Measurements from ENCODE around the gene FYN.

The FYN gene

DNA sequence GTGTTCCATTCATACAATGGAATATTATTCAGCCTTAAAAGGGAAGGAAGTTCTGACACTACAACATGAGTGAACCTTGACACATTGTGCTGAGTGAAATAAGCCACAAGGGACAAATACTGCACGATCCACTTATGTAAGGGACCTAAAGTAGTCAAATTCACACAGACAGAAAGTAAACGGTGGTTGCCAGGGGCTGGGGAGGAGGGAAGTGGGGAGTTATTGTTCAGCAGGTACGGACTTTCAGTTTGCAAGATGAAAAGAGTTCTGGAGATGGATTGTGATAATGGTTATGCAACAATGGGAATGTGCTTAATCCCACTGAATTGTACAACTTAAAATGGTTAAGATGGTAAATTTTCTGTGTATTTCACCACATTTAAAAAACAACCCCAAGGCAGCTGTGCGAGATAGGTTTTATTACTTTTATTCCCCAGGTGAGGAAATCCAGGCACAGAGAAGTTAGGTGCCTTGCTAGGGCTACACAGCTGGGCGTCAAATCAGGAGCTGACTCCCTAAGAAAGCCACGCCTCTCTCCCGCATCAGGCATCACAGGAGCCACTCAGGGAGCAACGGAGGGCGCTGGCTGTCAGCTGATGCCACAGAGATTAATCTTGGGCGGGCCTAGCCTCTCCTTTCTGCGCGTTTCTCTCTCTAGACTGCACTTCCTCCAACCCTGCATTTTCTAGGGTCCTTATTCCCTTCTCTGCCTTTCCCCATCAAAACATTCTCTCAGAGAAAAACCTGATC is 258.2 kb downstream of the FYN start:
- Mint-ChIP-seq H3K9me3 (peaks cover 4% of the 10 kb centered on the region), H3K36me3 (ENCODE audit: insufficient read depth) (peaks cover 7% of the 10 kb centered on the region), H3K4me3 (no peak overlapping the region), H3K27ac (ENCODE audit: low read depth) (no peak overlapping the region), H3K4me1 (no peaks in the 10 kb centered on the region), H3K27me3 (peaks cover 36% of the 10 kb centered on the region)
- ATAC-seq (replicated peaks; ENCODE audit: extremely low read depth, poor library complexity, severe bottlenecking): no peak
- no peak for DNase-seq (ENCODE audit: low spot score in 2 of 2)

DNA sequence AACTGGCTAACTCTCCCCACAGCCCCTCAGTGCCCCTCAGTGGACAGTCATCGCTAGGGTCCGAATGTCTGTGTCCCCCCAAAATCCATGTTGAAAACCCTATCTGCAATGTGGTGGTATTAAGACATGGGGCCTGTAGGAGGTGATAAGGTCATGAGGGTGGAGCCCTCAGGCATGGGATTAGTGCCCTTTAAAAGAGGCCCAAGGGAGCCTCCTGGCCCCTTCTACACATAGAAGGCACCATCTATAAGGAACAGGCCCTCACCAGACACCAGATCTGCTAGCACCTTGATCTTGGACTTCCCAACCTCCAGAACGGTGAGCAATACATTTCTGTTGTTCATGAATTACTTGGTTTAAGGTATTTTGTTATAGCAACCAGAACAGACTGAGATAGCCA is 260.9 kb downstream of the FYN start:
- Mint-ChIP-seq H3K27ac (ENCODE audit: low read depth) (no peak overlapping the region), H3K36me3 (ENCODE audit: insufficient read depth) (peaks cover 4% of the 10 kb centered on the region), H3K4me3 (no peak overlapping the region), H3K9me3 (peaks cover 4% of the 10 kb centered on the region), H3K4me1 (no peaks in the 10 kb centered on the region), H3K27me3 (peaks cover 32% of the 10 kb centered on the region)
- no peak for ATAC-seq (replicated peaks; ENCODE audit: extremely low read depth, poor library complexity, severe bottlenecking)
- no peak for DNase-seq (ENCODE audit: low spot score in 2 of 2)

DNA sequence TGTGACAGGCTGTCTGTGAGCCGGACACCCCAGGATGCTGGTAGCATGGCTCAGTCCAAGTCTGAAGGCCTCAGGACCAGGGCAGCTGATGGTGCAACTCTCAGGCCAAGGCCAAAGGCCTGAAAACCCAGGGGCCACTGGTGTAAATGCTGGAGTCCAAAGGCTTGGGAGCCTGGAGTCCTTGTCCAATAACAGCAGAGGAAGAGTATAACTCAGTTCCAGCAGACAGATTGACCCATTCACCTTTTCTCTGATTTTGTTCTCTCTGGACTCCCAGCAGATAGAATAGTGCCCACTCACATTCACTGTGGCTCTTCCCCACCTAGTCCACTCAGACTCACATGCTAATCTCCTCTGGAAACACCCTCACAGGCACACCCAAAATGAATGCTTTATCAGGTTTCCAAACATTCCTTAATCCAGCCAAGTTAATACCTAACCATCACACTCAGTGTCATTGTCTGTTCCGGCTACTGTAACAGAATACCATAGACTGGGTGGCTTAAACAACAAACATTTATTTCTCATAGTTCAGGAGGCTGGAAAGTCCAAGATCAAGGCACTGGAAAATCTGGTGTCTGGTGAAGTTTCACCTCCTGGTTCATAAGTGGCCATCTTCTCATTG is 262.6 kb downstream of the FYN start:
- peaks cover 3% of the 10 kb centered on the region for H3K4me1 Mint-ChIP-seq
- DNase-seq (ENCODE audit: low spot score in 2 of 2): no peak
- H3K27me3 Mint-ChIP-seq: peaks cover 24% of the 10 kb centered on the region
- no peak overlapping the region for H3K4me3 Mint-ChIP-seq
- H3K27ac Mint-ChIP-seq (ENCODE audit: low read depth): no peak overlapping the region
- H3K9me3 Mint-ChIP-seq: peaks cover 4% of the 10 kb centered on the region
- H3K36me3 Mint-ChIP-seq (ENCODE audit: insufficient read depth): peaks cover 7% of the 10 kb centered on the region
- no peak for ATAC-seq (replicated peaks; ENCODE audit: extremely low read depth, poor library complexity, severe bottlenecking)

Data from central memory CD8-positive, alpha-beta T cell (primary cell).